ENCODE data around the gene MUTYH. TPM values are rescaled to one million over a fixed set of nuclear protein-coding genes. Genes with fewer than 3 reads are reported as not detected.

The MUTYH gene
- total and polyA plus RNA-seq, 9 of the 15 experiments (the other 6 are each of a cell fraction or from before 2014, with no cell fraction given), result 3.4 to 53.5 (median 29.0) TPM

DNA sequence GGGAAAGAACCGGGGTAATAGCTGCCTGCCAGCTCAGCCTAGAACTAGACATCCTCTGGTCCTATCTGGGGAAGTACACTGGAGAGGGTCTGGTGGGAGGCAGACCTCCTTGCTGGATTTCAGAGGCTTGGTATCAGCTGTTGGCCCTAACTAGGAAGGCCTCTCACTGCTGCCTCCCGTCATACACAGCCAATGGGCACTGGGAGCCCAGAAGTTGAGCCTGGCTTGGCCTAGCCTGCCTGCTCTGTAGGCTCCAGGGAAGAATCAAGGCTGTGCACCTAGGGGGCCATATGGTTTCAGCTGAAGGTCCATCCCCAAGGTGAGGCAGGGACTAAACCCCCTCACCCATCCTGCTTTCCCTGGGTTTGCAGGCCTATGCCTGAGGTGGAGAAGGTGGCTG lies 4.3 kb upstream of the MUTYH start (continued):
- TF ChIP-seq, protein P1, sequence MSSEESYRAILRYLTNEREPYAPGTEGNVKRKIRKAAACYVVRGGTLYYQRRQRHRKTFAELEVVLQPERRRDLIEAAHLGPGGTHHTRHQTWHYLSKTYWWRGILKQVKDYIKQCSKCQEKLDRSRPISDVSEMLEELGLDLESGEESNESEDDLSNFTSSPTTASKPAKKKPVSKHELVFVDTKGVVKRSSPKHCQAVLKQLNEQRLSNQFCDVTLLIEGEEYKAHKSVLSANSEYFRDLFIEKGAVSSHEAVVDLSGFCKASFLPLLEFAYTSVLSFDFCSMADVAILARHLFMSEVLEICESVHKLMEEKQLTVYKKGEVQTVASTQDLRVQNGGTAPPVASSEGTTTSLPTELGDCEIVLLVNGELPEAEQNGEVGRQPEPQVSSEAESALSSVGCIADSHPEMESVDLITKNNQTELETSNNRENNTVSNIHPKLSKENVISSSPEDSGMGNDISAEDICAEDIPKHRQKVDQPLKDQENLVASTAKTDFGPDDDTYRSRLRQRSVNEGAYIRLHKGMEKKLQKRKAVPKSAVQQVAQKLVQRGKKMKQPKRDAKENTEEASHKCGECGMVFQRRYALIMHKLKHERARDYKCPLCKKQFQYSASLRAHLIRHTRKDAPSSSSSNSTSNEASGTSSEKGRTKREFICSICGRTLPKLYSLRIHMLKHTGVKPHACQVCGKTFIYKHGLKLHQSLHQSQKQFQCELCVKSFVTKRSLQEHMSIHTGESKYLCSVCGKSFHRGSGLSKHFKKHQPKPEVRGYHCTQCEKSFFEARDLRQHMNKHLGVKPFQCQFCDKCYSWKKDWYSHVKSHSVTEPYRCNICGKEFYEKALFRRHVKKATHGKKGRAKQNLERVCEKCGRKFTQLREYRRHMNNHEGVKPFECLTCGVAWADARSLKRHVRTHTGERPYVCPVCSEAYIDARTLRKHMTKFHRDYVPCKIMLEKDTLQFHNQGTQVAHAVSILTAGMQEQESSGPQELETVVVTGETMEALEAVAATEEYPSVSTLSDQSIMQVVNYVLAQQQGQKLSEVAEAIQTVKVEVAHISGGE (CRISPR knock-in tag; IDR thresholded peaks at IDR 0.05), result no peak
- TF ChIP-seq, protein P2, sequence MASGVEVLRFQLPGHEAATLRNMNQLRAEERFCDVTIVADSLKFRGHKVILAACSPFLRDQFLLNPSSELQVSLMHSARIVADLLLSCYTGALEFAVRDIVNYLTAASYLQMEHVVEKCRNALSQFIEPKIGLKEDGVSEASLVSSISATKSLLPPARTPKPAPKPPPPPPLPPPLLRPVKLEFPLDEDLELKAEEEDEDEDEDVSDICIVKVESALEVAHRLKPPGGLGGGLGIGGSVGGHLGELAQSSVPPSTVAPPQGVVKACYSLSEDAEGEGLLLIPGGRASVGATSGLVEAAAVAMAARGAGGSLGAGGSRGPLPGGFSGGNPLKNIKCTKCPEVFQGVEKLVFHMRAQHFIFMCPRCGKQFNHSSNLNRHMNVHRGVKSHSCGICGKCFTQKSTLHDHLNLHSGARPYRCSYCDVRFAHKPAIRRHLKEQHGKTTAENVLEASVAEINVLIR (CRISPR knock-in tag; IDR thresholded peaks at IDR 0.05), result no peak
- TF ChIP-seq, protein P3, sequence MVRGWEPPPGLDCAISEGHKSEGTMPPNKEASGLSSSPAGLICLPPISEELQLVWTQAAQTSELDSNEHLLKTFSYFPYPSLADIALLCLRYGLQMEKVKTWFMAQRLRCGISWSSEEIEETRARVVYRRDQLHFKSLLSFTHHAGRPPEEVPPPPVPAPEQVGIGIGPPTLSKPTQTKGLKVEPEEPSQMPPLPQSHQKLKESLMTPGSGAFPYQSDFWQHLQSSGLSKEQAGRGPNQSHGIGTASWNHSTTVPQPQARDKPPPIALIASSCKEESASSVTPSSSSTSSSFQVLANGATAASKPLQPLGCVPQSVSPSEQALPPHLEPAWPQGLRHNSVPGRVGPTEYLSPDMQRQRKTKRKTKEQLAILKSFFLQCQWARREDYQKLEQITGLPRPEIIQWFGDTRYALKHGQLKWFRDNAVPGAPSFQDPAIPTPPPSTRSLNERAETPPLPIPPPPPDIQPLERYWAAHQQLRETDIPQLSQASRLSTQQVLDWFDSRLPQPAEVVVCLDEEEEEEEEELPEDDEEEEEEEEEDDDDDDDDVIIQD (CRISPR knock-in tag; IDR thresholded peaks at IDR 0.05), result no peak
- TF ChIP-seq ZNF408 (CRISPR knock-in tag; IDR thresholded peaks at IDR 0.05; ENCODE audit: low read depth) (no peak), CHD4 (IDR thresholded peaks at IDR 0.05; ENCODE audit: insufficient read depth, insufficient replicate concordance, low read depth, low read length, poor library complexity, severe bottlenecking) (no peak), POLR2A (conservative IDR thresholded peaks at IDR 0.05) (peak; percentile 58), CHD1 (IDR thresholded peaks at IDR 0.05; ENCODE audit: low read length) (no peak), MAFK (IDR thresholded peaks at IDR 0.05; ENCODE audit: low read length) (no peak)
- TF ChIP-seq, protein P4, sequence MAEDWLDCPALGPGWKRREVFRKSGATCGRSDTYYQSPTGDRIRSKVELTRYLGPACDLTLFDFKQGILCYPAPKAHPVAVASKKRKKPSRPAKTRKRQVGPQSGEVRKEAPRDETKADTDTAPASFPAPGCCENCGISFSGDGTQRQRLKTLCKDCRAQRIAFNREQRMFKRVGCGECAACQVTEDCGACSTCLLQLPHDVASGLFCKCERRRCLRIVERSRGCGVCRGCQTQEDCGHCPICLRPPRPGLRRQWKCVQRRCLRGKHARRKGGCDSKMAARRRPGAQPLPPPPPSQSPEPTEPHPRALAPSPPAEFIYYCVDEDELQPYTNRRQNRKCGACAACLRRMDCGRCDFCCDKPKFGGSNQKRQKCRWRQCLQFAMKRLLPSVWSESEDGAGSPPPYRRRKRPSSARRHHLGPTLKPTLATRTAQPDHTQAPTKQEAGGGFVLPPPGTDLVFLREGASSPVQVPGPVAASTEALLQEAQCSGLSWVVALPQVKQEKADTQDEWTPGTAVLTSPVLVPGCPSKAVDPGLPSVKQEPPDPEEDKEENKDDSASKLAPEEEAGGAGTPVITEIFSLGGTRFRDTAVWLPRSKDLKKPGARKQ (CRISPR knock-in tag; IDR thresholded peaks at IDR 0.05), result no peak

Measured in K562 (cell line).